Stimulated activated naive CD8-positive, alpha-beta T cell treated with anti-CD3 and anti-CD28 coated beads, Interleukin-15, amount 100 ng/mL, for 72 hours (primary cell): ENCODE results near the gene GPBAR1.

ENCODE experiments used
- ATAC-seq: fragments of 150-1000 bp; cut with Tn5 transposase; 2 replicates; pipeline ENCODE4 v1.10.0; 2021; ENCODE audit warnings: mild to moderate bottlenecking, moderate library complexity
- DNase-seq, 2 donors: peaks; one replicate each; pipeline ENCODE4 v3.0.0; 2021 to 2022
- H3K27ac Mint-ChIP-seq, 2 donors: one replicate each; pipeline ENCODE4 v1.8.0; 2022; ENCODE audit warnings: mild to moderate bottlenecking in 2 of 2, mixed read lengths in 2 of 2, moderate library complexity in 2 of 2
- H3K27me3 Mint-ChIP-seq: one replicate; pipeline ENCODE4 v1.8.0; 2022; ENCODE audit warnings: mixed read lengths
- H3K4me1 Mint-ChIP-seq: one replicate; pipeline ENCODE4 v1.8.0; 2022; ENCODE audit warnings: mild to moderate bottlenecking, mixed read lengths
- H3K4me3 Mint-ChIP-seq, 2 donors: one replicate each; pipeline ENCODE4 v1.8.0; 2022; ENCODE audit warnings: mild to moderate bottlenecking in 2 of 2, mixed read lengths in 2 of 2, moderate library complexity in 1 of 2
- H3K9me3 Mint-ChIP-seq, 2 donors: one replicate each; pipeline ENCODE4 v1.8.0; 2022; ENCODE audit warnings: mixed read lengths in 2 of 2

The GPBAR1 gene

DNA sequence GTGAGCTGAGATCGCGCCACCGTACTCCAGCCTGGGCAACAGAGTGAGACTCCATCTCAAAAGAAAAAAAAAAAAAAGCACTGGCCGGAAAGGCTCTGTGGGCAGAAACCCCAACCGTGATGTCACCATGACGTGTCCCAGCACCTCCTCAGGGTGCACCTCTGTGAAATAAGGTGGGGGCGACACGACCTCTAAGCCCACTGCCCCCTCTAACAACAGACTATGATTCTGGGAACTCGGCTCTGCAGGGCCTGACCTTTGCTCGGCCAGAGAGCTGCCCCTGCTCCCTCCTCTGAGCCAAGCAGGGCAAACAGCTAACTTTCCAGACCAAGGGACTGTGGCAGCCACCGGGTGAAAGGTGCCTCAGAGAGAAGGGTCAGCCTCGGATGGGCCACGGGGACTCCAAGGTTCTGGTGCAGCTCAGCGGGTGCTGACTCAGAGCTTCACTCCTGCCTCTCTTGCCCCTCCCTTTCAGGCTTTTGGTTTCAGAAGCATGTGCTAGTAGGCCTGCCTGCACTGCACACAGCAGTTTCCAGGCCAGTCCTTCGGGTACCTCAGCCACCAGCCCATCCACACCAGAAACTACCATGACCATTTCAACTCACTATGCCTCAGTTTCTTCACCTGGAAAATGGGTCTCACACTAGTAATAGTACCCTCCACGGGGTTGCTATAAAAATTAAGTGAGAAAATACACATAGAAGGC lies 23.4 kb downstream of the GPBAR1 start:
- H3K27me3 Mint-ChIP-seq = no peaks in the 10 kb centered on the region
- peak overlapping the region; percentile 43 to 55 for H3K4me3 Mint-ChIP-seq
- DNase-seq (peak in 1 of 2 donors; percentile 66), ATAC-seq (peak; percentile 36)
- H3K9me3 Mint-ChIP-seq = no peaks in the 10 kb centered on the region
- peaks cover 77% of the 10 kb centered on the region for H3K4me1 Mint-ChIP-seq
- peak overlapping the region; percentile 72 to 90 for H3K27ac Mint-ChIP-seq

GRCh38 chr2:218285604-218286003 lies 24.8 kb downstream of the GPBAR1 start:
- peak overlapping the region; percentile 90 to 94 for H3K27ac Mint-ChIP-seq
- no peak for DNase-seq
- H3K4me3 Mint-ChIP-seq = peak overlapping the region; percentile 94 to 95
- H3K4me1 Mint-ChIP-seq = peaks cover 90% of the 10 kb centered on the region
- no peaks in the 10 kb centered on the region for H3K27me3 Mint-ChIP-seq
- ATAC-seq = no peak
- H3K9me3 Mint-ChIP-seq = no peaks in the 10 kb centered on the region

- H3K4me3 Mint-ChIP-seq = peak overlapping the region; percentile 94 to 95
- DNase-seq (peak; percentile 80 to 89), ATAC-seq (peak; percentile 86)
- H3K27ac Mint-ChIP-seq = peak overlapping the region; percentile 96 to 97
- H3K4me1 Mint-ChIP-seq = peaks cover 96% of the 10 kb centered on the region
- no peaks in the 10 kb centered on the region for H3K9me3 Mint-ChIP-seq
- H3K27me3 Mint-ChIP-seq = no peaks in the 10 kb centered on the region
These were observed 26.0 kb downstream of the GPBAR1 start for GRCh38 chr2:218286570-218287459.

DNA sequence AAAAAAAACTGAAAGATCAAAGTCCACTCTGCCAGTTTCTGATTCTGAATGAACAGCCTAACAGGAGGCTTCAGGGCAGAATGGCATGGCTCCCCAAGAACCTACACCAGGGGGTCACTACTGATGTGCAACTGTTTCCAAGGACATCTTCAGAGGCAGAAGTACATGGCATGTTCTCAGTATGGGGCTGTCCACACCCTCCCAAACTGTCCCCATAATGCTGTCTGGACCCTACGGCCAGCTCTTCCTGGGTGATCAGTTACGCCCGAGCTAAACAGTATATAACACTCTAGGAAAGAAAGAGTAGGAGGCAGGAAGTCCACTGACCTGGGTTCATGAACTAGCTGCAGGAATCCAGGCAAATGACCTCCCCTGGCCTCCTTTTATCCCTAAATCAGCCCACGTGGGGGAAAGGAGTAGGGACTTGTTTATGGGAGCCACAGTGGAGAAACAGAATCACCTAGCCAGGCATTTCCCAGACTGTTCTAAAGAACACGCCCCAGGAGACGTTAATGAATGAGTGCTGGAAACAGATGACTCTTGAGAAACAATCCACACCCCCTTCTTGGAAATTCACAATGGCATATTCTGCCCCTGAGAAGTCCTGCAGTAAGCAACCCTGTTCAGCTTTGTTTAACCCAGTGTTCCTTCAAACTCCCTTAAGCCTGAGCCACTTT lies 29.0 kb downstream of the GPBAR1 start:
- Mint-ChIP-seq H3K4me3 (peak overlapping the region; percentile 90 to 93), H3K9me3 (no peaks in the 10 kb centered on the region), H3K4me1 (peaks cover 91% of the 10 kb centered on the region), H3K27me3 (no peaks in the 10 kb centered on the region), H3K27ac (peak overlapping the region in 1 of 2 donors; percentile 62)
- ATAC-seq (no peak), DNase-seq (no peak)

DNA sequence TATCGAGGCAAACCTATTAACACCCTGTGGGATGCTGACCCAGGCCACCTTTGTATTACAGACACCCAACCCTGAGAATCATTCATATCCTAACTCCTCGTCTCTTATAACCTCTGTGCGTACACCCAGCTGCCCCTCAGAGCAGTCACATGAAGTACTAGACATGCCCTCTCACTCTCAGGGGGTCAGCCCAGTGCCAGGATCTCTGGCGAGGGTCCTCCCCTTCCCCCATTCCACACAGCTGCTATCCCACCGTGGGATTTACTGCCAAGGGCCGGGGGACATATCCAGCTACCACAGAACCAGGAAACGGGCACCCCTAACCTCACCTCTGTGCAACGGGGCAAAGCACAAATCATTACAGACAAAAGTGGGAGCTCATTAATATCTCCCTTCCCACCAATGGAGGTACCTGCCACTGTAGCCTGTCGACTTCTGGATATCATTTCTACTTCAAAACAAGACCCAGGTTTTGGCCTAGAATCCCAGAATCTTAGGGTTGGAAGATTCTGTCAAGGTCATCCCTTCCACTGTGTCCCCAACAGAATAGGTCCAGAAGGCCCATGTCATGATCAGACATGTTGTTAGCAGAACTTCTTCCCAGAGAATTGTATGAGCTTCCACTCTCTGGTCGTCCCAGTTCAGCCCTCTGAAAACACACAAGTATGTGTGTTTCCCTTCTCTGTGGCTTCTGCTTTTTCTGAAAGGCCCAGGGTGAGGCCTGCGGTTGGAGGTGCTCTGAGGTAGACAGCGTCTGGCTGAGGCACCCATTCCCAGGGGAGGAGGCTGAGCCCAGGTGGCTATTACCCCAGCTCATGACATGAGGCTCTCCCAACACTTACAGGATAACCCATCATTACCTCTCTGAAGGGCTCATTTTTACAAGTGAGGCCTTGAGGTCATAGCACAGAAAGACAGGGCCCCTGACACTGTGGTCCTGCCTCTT lies 29.8 kb downstream of the GPBAR1 start:
- H3K9me3 Mint-ChIP-seq = no peaks in the 10 kb centered on the region
- no peaks in the 10 kb centered on the region for H3K27me3 Mint-ChIP-seq
- peak overlapping the region; percentile 89 to 91 for H3K27ac Mint-ChIP-seq
- H3K4me1 Mint-ChIP-seq = peaks cover 89% of the 10 kb centered on the region
- ATAC-seq (no peak), DNase-seq (peak in 1 of 2 donors; percentile 43)
- peak overlapping the region; percentile 90 to 93 for H3K4me3 Mint-ChIP-seq

DNA sequence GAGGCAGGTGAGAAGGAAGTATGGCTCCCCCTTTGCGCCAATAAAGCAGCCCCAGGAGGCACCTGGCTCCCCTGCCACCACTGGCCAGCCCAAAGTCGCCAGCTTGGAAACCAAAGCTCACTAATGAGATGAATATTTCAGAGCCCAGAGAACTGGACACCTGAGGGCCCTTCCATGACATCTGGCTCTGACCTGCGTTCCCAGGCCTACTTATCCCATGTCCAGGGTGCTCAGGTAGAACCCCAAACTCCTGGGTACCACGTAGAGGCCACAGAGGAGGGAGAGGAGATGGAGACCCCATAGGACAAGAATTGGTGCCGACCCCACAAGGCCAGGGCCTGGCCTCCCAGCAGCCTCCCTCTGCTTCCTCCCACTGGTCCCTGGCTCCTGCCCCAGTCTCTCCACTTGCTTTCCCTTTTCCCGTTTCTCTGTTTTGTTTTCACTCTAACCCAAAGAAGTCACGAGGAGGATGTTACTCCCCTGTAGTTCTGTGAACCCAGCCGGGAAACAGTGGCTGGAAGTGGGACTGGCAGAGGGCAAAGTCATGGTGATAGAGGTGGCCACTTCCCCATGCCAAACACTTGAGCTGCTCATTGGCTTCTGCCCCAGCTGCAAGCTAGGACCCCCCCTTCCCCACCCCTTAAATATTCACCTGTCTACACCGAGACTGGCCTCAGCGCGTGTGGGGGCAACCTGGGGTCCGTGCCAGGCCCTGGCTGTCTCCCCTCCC lies 30.7 kb downstream of the GPBAR1 start:
- ATAC-seq (no peak), DNase-seq (no peak)
- peak overlapping the region; percentile 90 to 93 for H3K4me3 Mint-ChIP-seq
- H3K27ac Mint-ChIP-seq = peak overlapping the region; percentile 60 to 91
- H3K4me1 Mint-ChIP-seq = peaks cover 80% of the 10 kb centered on the region
- H3K9me3 Mint-ChIP-seq = no peaks in the 10 kb centered on the region
- no peaks in the 10 kb centered on the region for H3K27me3 Mint-ChIP-seq

GRCh38 chr2:218292048-218293014 lies 31.5 kb downstream of the GPBAR1 start, which contains the start of gene TMBIM1:
Gene TMBIM1, minus strand, starts transcription at chr2:218292503. Its CDS starts 10,362 bp downstream, at chr2:218282141.
- Mint-ChIP-seq H3K4me1 (peaks cover 71% of the 10 kb centered on the region), H3K27ac (peak within 1 kb of the TSS; percentile 60 to 91), H3K4me3 (peak within 1 kb of the TSS; percentile 90 to 93), H3K27me3 (no peaks in the 10 kb centered on the region), H3K9me3 (no peaks in the 10 kb centered on the region)
- peak; percentile 93 for ATAC-seq
- DNase-seq = peak; percentile 80 to 88

GRCh38 chr2:218293715-218294429 lies 33.1 kb downstream of the GPBAR1 start:
- H3K4me3 Mint-ChIP-seq = no peak overlapping the region

GRCh38 chr2:218294430-218295022 lies 33.7 kb downstream of the GPBAR1 start:
- DNase-seq = no peak
- H3K27ac Mint-ChIP-seq = no peak overlapping the region

More at GRCh38 chr2:218293715-218294429, 33.1 kb downstream of the GPBAR1 start:
- Mint-ChIP-seq H3K9me3 (no peaks in the 10 kb centered on the region), H3K27me3 (no peaks in the 10 kb centered on the region), H3K4me1 (peaks cover 56% of the 10 kb centered on the region), H3K27ac (no peak overlapping the region)
- DNase-seq (no peak), ATAC-seq (no peak)

DNA sequence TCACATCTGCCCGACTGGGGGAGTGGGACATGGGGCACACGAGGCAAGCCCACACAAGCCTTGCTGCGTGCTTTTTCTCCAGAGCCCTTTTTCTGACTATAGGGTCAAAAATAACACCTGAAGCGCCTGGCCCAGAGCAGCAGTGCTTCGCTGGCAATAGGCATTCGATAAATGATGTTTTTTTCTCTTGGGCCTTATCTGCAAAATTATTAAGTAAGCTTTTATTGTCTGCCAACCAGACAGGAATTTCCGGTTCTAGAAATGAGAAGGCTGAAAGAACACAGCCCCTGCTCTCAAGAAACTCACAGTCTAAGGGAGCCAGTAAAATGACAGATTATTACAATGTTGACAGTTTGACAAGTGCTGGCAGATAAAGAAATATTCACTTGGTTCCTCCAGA lies 34.2 kb downstream of the GPBAR1 start:
- H3K27me3 Mint-ChIP-seq = no peaks in the 10 kb centered on the region
- H3K9me3 Mint-ChIP-seq = no peaks in the 10 kb centered on the region
- H3K4me3 Mint-ChIP-seq = no peak overlapping the region
- peak overlapping the region in 1 of 2 donors; percentile 75 for H3K27ac Mint-ChIP-seq
- no peak for ATAC-seq
- DNase-seq = no peak
- peaks cover 44% of the 10 kb centered on the region for H3K4me1 Mint-ChIP-seq

More at GRCh38 chr2:218294430-218295022, 33.7 kb downstream of the GPBAR1 start:
- H3K9me3 Mint-ChIP-seq = no peaks in the 10 kb centered on the region
- H3K4me1 Mint-ChIP-seq = peaks cover 50% of the 10 kb centered on the region
- H3K4me3 Mint-ChIP-seq = no peak overlapping the region
- ATAC-seq = no peak
- H3K27me3 Mint-ChIP-seq = no peaks in the 10 kb centered on the region

DNA sequence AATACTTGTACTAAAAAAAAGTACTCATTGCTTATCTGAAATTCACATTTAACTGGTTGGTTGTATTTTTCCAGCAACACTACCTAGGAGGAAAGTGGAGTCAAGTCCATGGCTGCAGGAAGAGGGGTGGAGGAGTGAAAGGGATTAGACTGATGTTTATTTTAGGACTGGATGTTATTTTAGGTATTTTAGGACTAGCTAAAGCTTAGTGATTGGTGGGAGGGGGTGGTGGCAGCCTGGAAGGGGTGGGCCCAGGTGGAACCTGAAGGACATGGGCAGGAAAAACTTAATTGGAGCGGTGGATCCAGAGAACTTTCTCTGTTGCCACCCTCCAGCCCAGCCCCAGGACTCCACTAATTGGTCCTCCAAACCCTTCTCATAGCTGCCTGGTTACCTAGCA lies 35.4 kb downstream of the GPBAR1 start:
- Mint-ChIP-seq H3K9me3 (no peaks in the 10 kb centered on the region), H3K27ac (no peak overlapping the region), H3K27me3 (no peaks in the 10 kb centered on the region), H3K4me3 (no peak overlapping the region), H3K4me1 (peaks cover 34% of the 10 kb centered on the region)
- ATAC-seq (no peak), DNase-seq (no peak)

DNA sequence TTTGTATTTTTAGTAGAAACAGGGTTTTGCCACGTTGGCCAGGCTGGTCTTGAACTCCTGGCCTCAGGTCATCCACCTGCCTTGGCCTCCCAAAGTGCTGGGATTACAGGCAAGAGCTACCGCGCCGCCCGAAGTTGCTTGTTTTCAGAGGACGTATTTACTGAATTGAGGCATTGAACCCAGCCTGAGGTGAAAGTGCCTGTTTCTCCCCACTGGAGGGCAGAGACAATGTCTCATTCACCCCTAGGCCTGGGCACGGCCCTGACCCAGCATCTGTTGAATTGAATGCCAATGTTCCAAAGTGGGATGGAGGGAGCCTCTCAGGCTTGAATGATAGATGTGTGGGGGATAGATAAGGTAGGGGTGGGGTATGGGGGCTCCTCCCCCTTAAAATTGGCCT lies 36.0 kb downstream of the GPBAR1 start:
- H3K27ac Mint-ChIP-seq = no peak overlapping the region
- no peak overlapping the region for H3K4me3 Mint-ChIP-seq
- no peaks in the 10 kb centered on the region for H3K27me3 Mint-ChIP-seq
- H3K9me3 Mint-ChIP-seq = no peaks in the 10 kb centered on the region
- no peak for DNase-seq
- peaks cover 33% of the 10 kb centered on the region for H3K4me1 Mint-ChIP-seq
- ATAC-seq = no peak
